Stromal cell of bone marrow (primary cell): ENCODE results near the gene MYCBP.
"Not testable (repeated sequence)": the region's sequence is repeated elsewhere in the genome, so short reads cannot be mapped to it uniquely, and the experiment has no call there.

Experiments
- DNase-seq: peaks from one replicate; pipeline ENCODE4 v3.0.0-alpha.2; 2012; ENCODE audit warnings: low read depth

The MYCBP gene

GRCh38 chr1:38873027-38873969 lies at the start of gene MYCBP:
Gene MYCBP (minus strand): TSS chr1:38873348. CDS start chr1:38873305, 43 bp downstream.
- peak; percentile 88 for DNase-seq

GRCh38 chr1:38919130-38919529 lies 46.0 kb upstream of the MYCBP start:
- DNase-seq = no peak

GRCh38 chr1:38918568-38918967 lies 45.4 kb upstream of the MYCBP start:
- DNase-seq = no peak

DNA sequence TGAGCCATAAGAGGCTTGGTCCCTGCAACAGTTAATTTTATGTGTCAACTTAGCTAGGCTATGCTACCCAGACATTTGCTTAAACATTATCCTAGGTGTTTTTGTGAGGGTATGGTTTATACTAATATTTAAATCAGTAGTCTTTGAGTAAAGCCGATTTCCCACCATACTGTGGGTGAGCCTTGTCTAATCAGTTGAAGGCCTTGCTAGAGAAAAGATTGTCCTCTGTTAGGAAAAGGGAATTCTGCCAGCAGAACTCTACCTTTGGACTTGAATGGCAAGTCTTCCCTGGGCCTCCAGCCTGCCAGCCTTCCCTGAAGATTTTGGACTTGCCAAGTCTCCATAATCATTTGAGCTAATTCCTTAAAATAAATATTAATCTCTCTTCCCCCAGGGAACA lies 44.6 kb upstream of the MYCBP start:
- no peak for DNase-seq

DNA sequence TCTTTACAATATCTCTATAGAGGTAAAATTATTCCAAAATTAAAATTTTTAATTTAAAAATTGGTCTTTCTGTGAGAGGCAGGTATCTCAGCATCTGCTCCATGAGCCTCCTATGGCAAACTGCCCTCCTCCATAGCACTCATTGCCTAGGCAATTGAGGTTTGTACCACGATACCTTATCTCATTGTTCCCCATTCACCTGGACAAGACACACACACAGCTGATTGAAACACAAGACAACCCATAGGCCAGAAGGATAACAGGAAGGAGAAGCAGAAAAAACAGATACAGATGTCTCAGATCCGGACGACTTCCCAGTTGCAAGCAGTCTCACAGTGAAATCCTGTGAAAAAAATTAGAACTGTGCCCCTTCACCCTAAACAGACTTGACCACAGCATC lies 44.2 kb upstream of the MYCBP start:
- no peak for DNase-seq

- no peak for DNase-seq
Measured at GRCh38 chr1:38915352-38915948, 42.3 kb upstream of the MYCBP start.

DNA sequence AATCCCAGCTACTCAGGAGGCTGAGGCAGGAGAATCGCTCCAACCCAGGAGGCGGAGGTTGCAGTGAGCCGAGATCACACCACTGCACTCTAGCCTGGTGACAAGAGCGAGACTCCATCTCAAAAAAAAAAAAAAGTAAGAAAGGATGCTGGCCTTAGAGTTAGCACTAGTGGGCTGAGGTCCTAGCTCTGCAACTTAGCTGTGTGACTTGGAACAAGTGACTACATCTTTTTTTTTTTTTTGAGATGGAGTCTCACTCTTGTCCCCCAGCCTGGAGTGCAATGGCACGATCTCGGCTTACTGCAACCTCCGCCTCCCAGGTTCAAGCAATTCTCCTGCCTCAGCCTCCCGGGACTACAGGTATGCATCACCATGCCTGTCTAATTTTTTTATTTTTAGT lies 41.8 kb upstream of the MYCBP start:
- DNase-seq = not testable (repeated sequence)

DNA sequence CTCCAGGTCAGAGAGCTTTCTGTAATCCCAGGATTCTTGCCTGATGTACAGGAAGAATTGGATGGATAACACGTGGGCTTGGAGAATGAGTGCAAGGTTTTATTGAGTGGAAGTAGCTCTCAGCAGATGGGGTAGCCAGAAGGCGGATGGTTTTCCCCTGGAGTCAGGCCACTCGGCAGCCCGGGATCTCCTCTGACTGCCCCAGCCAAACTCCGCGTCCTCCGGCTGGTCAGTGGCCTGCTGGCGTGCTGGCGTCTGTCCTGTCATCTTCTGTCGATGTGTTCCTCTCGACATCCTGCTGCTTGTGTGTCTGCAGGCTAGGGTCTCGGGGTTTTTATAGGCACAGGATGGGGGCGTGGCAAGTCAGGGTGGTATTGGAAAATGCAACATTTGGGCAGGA lies 35.7 kb upstream of the MYCBP start:
- DNase-seq = no peak

DNA sequence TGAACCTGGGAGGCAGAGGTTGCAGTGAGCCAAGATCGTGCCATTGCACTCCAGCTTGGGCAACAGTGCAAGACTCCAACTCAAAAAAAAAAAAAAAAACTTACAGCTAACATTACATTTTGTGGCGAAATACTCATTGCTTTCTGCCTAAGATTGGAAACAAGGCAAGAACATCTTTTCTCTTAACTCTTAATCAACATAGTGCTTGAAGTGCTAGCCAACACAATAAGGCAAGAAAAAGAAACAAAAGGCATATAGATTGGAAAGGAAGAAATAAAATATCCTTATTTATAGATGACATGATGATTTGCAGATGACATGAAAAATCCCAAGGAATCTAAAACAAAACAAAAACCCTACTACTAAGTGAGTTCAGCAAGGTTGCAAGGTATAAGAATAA lies 32.8 kb upstream of the MYCBP start:
- no peak for DNase-seq

DNA sequence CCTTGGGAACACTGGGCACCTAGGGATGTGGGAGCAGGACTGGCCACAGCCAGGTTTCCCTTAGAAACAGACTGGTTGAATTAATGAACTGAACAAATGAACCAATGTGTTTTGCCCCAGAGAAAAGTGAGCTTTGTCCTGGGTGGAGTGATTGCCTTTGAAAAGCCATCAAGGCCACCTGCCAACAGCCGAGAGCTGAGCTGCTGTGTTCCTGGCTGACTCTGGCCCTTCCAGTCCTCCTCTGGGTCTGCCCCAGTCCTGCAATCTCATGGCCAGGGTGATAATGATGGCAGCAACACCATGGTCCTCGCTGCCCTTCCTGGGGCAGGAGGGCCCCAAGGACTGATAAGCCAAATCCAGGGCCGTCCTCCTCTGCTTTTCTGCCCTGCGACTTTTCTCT lies 26.4 kb upstream of the MYCBP start:
- no peak for DNase-seq

DNA sequence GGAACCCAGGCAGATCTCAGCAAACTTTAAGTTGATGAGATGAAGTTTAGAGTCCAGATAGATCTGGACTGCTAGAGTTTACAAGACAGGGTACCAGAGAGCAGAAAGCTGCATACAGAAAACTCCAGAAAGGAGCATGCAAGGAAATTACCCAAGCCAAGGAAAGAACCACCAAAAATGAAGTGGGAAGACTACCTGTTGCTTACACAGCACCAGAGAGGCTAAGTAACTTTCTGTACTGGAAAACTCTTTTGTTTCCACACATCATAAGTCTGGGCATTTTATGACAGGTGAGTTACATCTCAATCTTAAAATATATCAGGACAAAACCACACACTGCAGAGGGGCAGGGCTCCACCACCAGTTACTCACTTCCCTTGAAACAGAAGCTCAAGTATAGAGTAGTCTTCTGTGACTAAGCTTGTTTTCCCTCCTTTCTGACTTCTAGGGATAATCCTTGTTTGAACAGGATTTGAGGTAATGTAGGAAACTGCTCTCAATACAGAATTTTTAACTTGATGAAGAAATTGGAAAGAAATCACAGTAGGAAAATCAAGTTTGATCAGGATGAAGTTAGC lies 25.6 kb upstream of the MYCBP start:
- peak; percentile 15 for DNase-seq

- no peak for DNase-seq
Measured at GRCh38 chr1:38896169-38896568, 23.0 kb upstream of the MYCBP start.

- DNase-seq = no peak
Measured at GRCh38 chr1:38892976-38893375, 19.8 kb upstream of the MYCBP start.

DNA sequence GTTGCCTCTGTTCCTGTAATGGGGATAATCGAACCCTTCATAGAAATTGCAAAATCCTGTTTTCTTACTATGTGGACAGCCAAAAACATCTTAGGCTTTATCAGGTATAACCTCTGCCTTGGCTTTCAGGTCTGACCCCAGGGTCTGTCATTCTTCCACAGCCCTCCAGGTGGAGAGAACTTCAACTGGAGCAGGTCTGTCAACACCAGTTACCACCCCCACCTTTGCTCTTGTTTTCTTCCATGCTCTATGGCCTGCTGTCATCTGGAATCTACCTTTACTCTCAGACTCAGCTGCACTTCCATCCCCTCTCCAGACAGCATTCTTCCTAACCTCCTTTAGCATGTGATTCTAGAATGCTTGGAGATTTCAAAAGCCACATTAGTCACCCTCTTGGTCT lies 18.6 kb upstream of the MYCBP start:
- DNase-seq = no peak

- no peak for DNase-seq
Measured at GRCh38 chr1:38889589-38889988, 16.4 kb upstream of the MYCBP start.

- no peak for DNase-seq
Measured at GRCh38 chr1:38888423-38889333, 15.5 kb upstream of the MYCBP start.

- DNase-seq = no peak
Measured at GRCh38 chr1:38885092-38885491, 11.9 kb upstream of the MYCBP start.

- no peak for DNase-seq
Measured at GRCh38 chr1:38881487-38881886, 8.3 kb upstream of the MYCBP start, which contains the start of gene GJA9. Gene GJA9 (minus strand): TSS chr1:38881587. CDS start chr1:38876098, 5,489 bp downstream.

GRCh38 chr1:38875811-38876210 lies 2.7 kb upstream of the MYCBP start:
- no peak for DNase-seq

DNA sequence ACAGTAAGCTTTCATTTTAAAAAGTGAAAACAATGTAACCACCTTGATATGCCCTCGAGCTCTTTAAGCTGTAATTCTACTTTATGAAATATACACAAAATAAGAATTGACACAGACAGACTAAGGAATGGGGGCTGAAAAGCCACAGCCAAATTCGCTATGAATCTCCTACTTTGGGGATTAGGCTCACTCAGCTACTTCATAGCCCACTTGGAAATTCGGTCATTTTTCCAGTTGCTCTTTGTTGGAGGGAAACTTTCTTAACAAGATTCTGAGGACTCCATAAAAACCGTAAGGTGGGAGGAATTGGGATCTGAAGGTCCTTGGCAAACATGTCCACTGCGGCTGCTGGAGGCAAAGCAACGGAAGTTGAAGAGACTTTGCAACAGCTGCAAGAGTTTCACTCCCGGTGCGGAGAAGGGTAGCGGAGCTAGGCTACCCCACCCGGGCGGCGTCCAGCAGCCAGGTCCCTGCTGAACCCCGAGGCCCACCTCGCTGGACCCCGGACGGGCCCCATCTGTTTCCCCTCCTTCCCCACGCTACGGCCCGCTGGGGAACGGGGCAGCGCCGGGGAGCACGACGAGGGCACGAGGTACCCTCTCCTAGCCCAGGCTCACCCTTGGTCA lies 634 bp downstream of the MYCBP start:
- no peak for DNase-seq

GRCh38 chr1:38870996-38871395 lies 2.2 kb downstream of the MYCBP start:
- DNase-seq = no peak

GRCh38 chr1:38867208-38867607 lies 5.9 kb downstream of the MYCBP start:
- no peak for DNase-seq
